Fibroblast of lung (primary cell): ENCODE measurements around the gene PABPN1.

Source experiments
- CTCF ChIP-seq, 2 donors: IDR thresholded peaks in 1 of 2; conservative IDR thresholded peaks in 1 of 2; 1 replicate in 1 of 2; 2 replicates in 1 of 2; pipeline ENCODE4 v1.5.1; 2011 to 2012; ENCODE audit warnings: low read length in 2 of 2, control low read depth in 1 of 2, inconsistent platforms in 1 of 2, low read depth in 1 of 2, mild to moderate bottlenecking in 1 of 2
- EZH2 ChIP-seq: IDR thresholded peaks from 2 replicates; pipeline ENCODE4 v1.5.1; 2012; ENCODE audit warnings: low read length, control low read depth, mild to moderate bottlenecking; ENCODE audit errors: missing control alignments

DNA sequence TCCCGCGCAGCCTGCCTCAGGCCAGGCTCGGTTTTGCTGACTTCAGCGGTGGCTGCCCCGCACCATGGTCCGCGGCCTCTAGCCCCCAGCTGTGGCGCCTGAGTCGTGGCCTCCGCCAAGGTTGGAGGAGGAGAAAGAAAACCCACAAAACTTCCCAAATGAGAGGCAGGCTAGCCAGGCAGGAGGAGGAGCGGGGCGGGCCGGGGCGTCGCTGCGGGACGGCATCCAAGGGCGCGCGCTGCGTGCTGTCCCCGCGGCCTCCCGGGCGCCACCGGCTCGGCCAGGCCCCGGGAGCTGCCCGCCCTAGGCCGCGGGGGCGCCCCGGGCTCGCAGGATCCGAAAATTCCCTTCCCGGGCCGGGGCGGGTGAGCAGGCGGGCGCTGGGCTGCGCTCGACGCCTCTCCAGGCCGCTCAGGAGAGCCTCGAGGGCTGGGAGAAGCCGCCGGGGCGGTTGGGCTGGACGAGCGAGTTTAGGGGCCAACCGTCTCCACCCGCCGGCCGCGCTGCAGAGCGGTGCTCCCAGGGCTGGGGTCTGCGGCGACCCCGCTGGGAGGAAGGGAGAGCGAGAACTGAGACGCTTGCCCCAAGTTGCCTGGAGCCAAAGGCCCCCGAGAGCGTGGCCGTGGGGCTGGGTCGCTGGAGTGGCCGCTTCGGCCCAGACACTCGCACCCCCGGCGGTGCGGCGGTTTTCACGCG lies 43.9 kb downstream of the PABPN1 start, which contains the start of gene EFS:
- TF ChIP-seq CTCF (conservative IDR thresholded peaks at IDR 0.05 in 1 of 2, IDR thresholded peaks at IDR 0.05 in 1 of 2; ENCODE audit: low read depth in 1 of 2, low read length in 2 of 2), result no peak
- TF ChIP-seq EZH2, result no peak
